DND-41 (cell line): Measurements from ENCODE around the gene TM4SF1.

ENCODE experiments used
- ATAC-seq: fragments of 200-7000 bp; cut with Tn5 transposase; 3 replicates; pipeline ENCODE4 v1.9.1; 2021; ENCODE audit warnings: low read depth; ENCODE audit not compliant: insufficient read depth
- DNase-seq: peaks from one replicate; pipeline ENCODE4 v3.0.0-alpha.2; 2020
- H2AFZ ChIP-seq: 2 replicates; pipeline ENCODE4 v1.6.0; 2012; ENCODE audit warnings: low read depth, low read length
- H3K27ac ChIP-seq: 2 replicates; pipeline ENCODE4 v1.5.1; 2012; ENCODE audit warnings: low read length, inconsistent platforms
- H3K27me3 ChIP-seq: fragments of 200-600 bp; sonication (generic); 2 replicates; pipeline ENCODE4 v1.6.0; 2012; ENCODE audit warnings: low read length, mild to moderate bottlenecking, inconsistent platforms; ENCODE audit not compliant: insufficient read depth, poor library complexity
- H3K36me3 ChIP-seq: 2 replicates; pipeline ENCODE4 v1.5.1; 2012; ENCODE audit warnings: low read length, inconsistent platforms; ENCODE audit not compliant: insufficient read depth
- H3K4me1 ChIP-seq: 2 replicates; pipeline ENCODE4 v1.5.1; 2012; ENCODE audit warnings: mild to moderate bottlenecking, low read length; ENCODE audit not compliant: insufficient read depth
- H3K4me2 ChIP-seq: 2 replicates; pipeline ENCODE4 v1.6.0; 2012; ENCODE audit warnings: mild to moderate bottlenecking, moderate library complexity, low read length, inconsistent platforms; ENCODE audit not compliant: insufficient read depth
- H3K4me3 ChIP-seq, 2 experiments: fragments of 200-600 bp in 1 of 2; shearing (Covaris generic) in 1 of 2; 2 replicates each; pipeline ENCODE4 v1.5.1; 2012 to 2016; ENCODE audit warnings: inconsistent platforms in 2 of 2, low read length in 2 of 2, mild to moderate bottlenecking in 2 of 2, low read depth in 1 of 2, moderate library complexity in 1 of 2
- H3K79me2 ChIP-seq: 2 replicates; pipeline ENCODE4 v1.6.0; 2012; ENCODE audit warnings: low read length, inconsistent platforms; ENCODE audit not compliant: insufficient read depth
- H3K9ac ChIP-seq: 2 replicates; pipeline ENCODE4 v1.6.0; 2012; ENCODE audit warnings: low read depth, mild to moderate bottlenecking, inconsistent platforms, low read length, moderate library complexity
- H3K9me3 ChIP-seq: 2 replicates; pipeline ENCODE4 v1.5.1; 2012; ENCODE audit warnings: low read length, moderate library complexity, mild to moderate bottlenecking, inconsistent platforms; ENCODE audit not compliant: insufficient read depth, severe bottlenecking
- H4K20me1 ChIP-seq: 2 replicates; pipeline ENCODE4 v1.6.0; 2012; ENCODE audit warnings: low read length; ENCODE audit not compliant: insufficient read depth
- CTCF ChIP-seq: IDR thresholded peaks from 2 replicates; pipeline ENCODE4 v1.5.1; 2012; ENCODE audit warnings: borderline replicate concordance, low read length, moderate library complexity, mild to moderate bottlenecking; ENCODE audit not compliant: poor library complexity, severe bottlenecking; ENCODE audit errors: extremely low read depth
- EZH2 ChIP-seq: IDR thresholded peaks from 3 replicates; pipeline ENCODE4 v1.6.1; 2012; ENCODE audit warnings: borderline replicate concordance, low read depth, mild to moderate bottlenecking, moderate library complexity, low read length, inconsistent platforms; ENCODE audit not compliant: severe bottlenecking

TM4SF1 gene

GRCh38 chr3:149324332-149324731 is 53.1 kb downstream of the TM4SF1 start:
- Histone ChIP-seq H3K4me1 (no peaks in the 10 kb centered on the region), H3K4me2 (no peak overlapping the region), H3K36me3 (no peaks in the 10 kb centered on the region), H2AFZ (no peak overlapping the region), H3K27ac (no peak overlapping the region), H3K27me3 (peaks cover 6% of the 10 kb centered on the region), H3K9ac (no peak overlapping the region), H4K20me1 (no peaks in the 10 kb centered on the region), H3K79me2 (no peaks in the 10 kb centered on the region), H3K9me3 (no peaks in the 10 kb centered on the region), H3K4me3 (no peak overlapping the region)
- TF ChIP-seq EZH2 = no peak
- no peak for TF ChIP-seq CTCF
- ATAC-seq (no peak), DNase-seq (no peak)

GRCh38 chr3:149321640-149322039 is 55.8 kb downstream of the TM4SF1 start:
- Histone ChIP-seq H3K4me2 (no peak overlapping the region), H3K9ac (no peak overlapping the region), H4K20me1 (no peaks in the 10 kb centered on the region), H3K79me2 (no peaks in the 10 kb centered on the region), H3K36me3 (no peaks in the 10 kb centered on the region), H3K9me3 (no peaks in the 10 kb centered on the region), H3K27ac (no peak overlapping the region), H3K27me3 (peaks cover 8% of the 10 kb centered on the region), H2AFZ (no peak overlapping the region), H3K4me3 (no peak overlapping the region), H3K4me1 (no peaks in the 10 kb centered on the region)
- TF ChIP-seq CTCF = no peak
- no peak for TF ChIP-seq EZH2
- DNase-seq = no peak
- no peak for ATAC-seq

DNA sequence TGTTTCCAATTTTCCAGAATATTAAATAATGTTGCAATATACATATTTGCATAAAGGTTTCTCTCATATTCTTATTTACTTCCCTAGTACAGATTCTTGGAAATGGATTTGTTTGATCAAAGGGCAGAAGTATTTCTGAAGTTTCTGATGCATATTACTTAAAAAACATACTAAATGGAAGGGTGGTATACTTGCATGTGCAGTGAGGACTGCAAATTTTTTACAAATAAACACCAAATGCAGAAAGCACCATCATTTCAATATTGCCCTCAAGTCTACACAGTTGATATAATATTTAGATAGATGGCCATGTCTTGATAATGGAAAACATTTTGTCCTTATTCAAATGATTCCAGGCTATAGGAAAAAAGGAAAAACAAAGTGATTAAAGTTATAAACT is 56.3 kb downstream of the TM4SF1 start:
- Histone ChIP-seq H3K9me3 (no peaks in the 10 kb centered on the region), H3K4me3 (no peak overlapping the region), H3K27ac (no peak overlapping the region), H3K27me3 (peaks cover 8% of the 10 kb centered on the region), H3K9ac (no peak overlapping the region), H3K36me3 (no peaks in the 10 kb centered on the region), H3K4me2 (no peak overlapping the region), H3K4me1 (no peaks in the 10 kb centered on the region), H2AFZ (no peak overlapping the region), H3K79me2 (no peaks in the 10 kb centered on the region), H4K20me1 (no peaks in the 10 kb centered on the region)
- DNase-seq (no peak), ATAC-seq (no peak)
- TF ChIP-seq CTCF (no peak), EZH2 (no peak)

- no peaks in the 10 kb centered on the region for H3K79me2 ChIP-seq
- no peak overlapping the region for H3K27ac ChIP-seq
- no peak overlapping the region for H3K4me3 ChIP-seq
- peaks cover 8% of the 10 kb centered on the region for H3K27me3 ChIP-seq
- H3K4me1 ChIP-seq = no peaks in the 10 kb centered on the region
- DNase-seq = no peak
- H3K36me3 ChIP-seq = no peaks in the 10 kb centered on the region
- H4K20me1 ChIP-seq = no peaks in the 10 kb centered on the region
- H3K4me2 ChIP-seq = no peak overlapping the region
- no peak overlapping the region for H3K9ac ChIP-seq
- TF ChIP-seq CTCF = no peak
- TF ChIP-seq EZH2 = no peak
- H3K9me3 ChIP-seq = no peaks in the 10 kb centered on the region
- no peak for ATAC-seq
- H2AFZ ChIP-seq = no peak overlapping the region
Observed at GRCh38 chr3:149319750-149320149, 57.7 kb downstream of the TM4SF1 start.
